ENCODE measurements around the gene OPRL1.

DNA sequence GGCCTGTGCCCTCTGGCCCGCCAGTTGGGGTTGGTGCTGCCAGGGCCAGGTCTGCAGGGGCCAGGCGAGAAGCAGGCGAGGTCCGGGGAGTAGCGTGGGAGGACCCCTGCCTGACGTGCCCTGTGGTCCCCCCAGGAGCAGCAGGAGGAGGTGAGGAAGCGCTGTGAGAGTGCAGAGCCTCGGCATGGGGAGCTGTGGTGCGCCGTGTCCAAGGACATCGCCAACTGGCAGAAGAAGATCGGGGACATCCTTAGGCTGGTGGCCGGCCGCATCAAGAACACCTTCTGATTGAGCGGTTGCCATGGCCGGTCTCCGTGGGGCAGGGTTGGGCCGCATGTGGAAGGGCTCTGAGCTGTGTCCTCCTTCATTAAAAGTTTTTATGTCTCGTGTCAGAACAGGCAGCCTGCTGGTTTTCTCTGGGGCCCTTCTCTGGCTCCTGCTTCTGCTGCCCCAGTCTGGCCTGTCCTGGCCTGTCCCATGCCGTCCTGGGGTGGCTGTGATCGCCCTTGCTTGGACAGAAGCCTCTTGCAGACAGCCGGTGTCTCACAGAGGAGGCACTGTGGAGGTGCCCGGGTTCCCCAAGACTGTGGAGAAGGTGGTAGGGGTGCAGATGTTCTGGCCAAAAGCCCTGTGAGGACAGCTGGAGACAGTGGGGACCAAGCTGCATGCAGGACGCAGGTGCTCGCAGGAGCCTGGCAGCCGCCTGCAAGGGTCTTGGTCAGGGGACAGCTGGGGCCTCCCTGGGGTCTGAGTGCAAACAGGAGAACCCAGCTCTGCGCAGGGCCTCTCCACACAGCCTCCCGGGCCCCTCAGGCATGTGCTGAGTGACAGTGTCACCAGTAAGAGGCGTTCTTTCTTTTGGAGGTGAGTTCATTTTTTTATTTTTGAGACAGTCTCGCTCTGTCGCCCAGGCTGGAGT is 46.9 kb upstream of the OPRL1 start:
- TF ChIP-seq, protein P1, sequence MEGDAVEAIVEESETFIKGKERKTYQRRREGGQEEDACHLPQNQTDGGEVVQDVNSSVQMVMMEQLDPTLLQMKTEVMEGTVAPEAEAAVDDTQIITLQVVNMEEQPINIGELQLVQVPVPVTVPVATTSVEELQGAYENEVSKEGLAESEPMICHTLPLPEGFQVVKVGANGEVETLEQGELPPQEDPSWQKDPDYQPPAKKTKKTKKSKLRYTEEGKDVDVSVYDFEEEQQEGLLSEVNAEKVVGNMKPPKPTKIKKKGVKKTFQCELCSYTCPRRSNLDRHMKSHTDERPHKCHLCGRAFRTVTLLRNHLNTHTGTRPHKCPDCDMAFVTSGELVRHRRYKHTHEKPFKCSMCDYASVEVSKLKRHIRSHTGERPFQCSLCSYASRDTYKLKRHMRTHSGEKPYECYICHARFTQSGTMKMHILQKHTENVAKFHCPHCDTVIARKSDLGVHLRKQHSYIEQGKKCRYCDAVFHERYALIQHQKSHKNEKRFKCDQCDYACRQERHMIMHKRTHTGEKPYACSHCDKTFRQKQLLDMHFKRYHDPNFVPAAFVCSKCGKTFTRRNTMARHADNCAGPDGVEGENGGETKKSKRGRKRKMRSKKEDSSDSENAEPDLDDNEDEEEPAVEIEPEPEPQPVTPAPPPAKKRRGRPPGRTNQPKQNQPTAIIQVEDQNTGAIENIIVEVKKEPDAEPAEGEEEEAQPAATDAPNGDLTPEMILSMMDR (IDR thresholded peaks at IDR 0.05): no peak
- TF ChIP-seq POLR2AphosphoS5 (IDR thresholded peaks at IDR 0.05; ENCODE audit: low read depth, low read length) (no peak; the same call in 1 of the 2 replicates), SIN3A (IDR thresholded peaks at IDR 0.05; ENCODE audit: borderline replicate concordance, insufficient read depth, low read depth, low read length) (no peak), TCF7L2 (IDR thresholded peaks at IDR 0.05; ENCODE audit: low read depth, low read length) (no peak)
- TF ChIP-seq, protein P2, sequence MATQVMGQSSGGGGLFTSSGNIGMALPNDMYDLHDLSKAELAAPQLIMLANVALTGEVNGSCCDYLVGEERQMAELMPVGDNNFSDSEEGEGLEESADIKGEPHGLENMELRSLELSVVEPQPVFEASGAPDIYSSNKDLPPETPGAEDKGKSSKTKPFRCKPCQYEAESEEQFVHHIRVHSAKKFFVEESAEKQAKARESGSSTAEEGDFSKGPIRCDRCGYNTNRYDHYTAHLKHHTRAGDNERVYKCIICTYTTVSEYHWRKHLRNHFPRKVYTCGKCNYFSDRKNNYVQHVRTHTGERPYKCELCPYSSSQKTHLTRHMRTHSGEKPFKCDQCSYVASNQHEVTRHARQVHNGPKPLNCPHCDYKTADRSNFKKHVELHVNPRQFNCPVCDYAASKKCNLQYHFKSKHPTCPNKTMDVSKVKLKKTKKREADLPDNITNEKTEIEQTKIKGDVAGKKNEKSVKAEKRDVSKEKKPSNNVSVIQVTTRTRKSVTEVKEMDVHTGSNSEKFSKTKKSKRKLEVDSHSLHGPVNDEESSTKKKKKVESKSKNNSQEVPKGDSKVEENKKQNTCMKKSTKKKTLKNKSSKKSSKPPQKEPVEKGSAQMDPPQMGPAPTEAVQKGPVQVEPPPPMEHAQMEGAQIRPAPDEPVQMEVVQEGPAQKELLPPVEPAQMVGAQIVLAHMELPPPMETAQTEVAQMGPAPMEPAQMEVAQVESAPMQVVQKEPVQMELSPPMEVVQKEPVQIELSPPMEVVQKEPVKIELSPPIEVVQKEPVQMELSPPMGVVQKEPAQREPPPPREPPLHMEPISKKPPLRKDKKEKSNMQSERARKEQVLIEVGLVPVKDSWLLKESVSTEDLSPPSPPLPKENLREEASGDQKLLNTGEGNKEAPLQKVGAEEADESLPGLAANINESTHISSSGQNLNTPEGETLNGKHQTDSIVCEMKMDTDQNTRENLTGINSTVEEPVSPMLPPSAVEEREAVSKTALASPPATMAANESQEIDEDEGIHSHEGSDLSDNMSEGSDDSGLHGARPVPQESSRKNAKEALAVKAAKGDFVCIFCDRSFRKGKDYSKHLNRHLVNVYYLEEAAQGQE (IDR thresholded peaks at IDR 0.05; ENCODE audit: insufficient read depth in 1 of 2, low read depth in 2 of 2, low read length in 1 of 2): no peak

All from Panc1 (cell line).